ENCODE data around the gene SLC22A17.

Gene SLC22A17

DNA sequence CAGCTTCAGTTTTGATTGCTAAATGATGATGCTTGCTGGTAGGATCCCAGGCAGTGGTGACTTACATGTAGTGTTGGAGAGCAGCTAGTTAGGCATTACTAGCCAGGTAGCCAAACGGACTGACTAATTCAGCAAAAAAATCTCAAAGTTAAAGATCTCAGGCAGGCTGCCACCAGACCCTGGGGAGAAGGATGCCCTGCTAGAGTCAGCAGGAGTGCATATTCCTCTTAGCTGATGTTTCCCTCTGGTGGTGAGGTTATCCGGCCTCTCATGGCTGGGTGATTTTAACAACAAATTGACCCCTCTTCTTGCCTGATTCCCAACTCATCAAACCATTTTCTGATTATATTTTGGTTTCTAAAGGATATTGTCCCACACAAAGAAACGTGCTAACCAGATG, 9.5 kb upstream of the SLC22A17 start:
- no peak overlapping the region for H3K4me3 ChIP-seq (ENCODE audit: low read depth in 1 of 5, low read length in 5 of 5)
- peaks cover 0 to 25% (median 12%) of the 10 kb centered on the region in 5 donors for H3K36me3 ChIP-seq (ENCODE audit: control insufficient read depth in 5 of 5, insufficient read depth in 5 of 5, low read length in 5 of 5)
- peak overlapping the region in 1 of 5 donors; percentile 0 for H3K9ac ChIP-seq (ENCODE audit: low read length in 5 of 5)
- peaks cover 0 to 44% (median 33%) of the 10 kb centered on the region in 5 donors for H3K4me1 ChIP-seq (ENCODE audit: control insufficient read depth in 5 of 5, insufficient read depth in 5 of 5, low read length in 5 of 5)
- no peak overlapping the region for H3K27ac ChIP-seq (ENCODE audit: low read depth, low read length)
- H3K27me3 ChIP-seq (ENCODE audit: control insufficient read depth in 5 of 5, insufficient read depth in 4 of 5, low read length in 5 of 5) = peaks cover 0 to 6% (median 4%) of the 10 kb centered on the region in 5 donors
- no peaks in the 10 kb centered on the region for H3K9me3 ChIP-seq (ENCODE audit: control insufficient read depth in 5 of 5, low read length in 5 of 5)

DNA sequence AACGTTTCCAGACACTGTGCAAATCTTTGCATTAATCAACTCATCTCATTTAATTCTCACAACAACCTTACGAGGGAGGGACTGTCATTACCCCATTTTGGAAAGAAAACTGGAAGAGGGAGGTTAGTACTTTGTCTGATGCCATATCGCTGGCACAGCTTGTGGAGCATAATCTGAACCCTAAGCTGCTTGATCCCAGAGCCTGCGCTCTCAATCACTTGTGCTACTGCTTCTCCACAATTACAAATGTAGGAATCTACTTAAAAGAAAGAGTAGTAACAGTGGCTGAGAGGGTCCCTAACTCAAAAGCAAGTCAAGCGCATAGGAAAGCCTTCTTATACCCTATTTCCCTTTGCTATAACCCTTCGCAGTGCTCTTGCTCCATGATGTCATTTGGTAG, 9.1 kb upstream of the SLC22A17 start:
- Histone ChIP-seq H3K4me3 (ENCODE audit: low read depth in 1 of 5, low read length in 5 of 5) (no peak overlapping the region), H3K27ac (ENCODE audit: low read depth, low read length) (no peak overlapping the region), H3K27me3 (ENCODE audit: control insufficient read depth in 5 of 5, insufficient read depth in 4 of 5, low read length in 5 of 5) (peaks cover 0 to 5% (median 3%) of the 10 kb centered on the region in 5 donors), H3K36me3 (ENCODE audit: control insufficient read depth in 5 of 5, insufficient read depth in 5 of 5, low read length in 5 of 5) (peaks cover 0 to 28% (median 14%) of the 10 kb centered on the region in 5 donors), H3K4me1 (ENCODE audit: control insufficient read depth in 5 of 5, insufficient read depth in 5 of 5, low read length in 5 of 5) (peaks cover 0 to 43% (median 32%) of the 10 kb centered on the region in 5 donors), H3K9me3 (ENCODE audit: control insufficient read depth in 5 of 5, low read length in 5 of 5) (no peaks in the 10 kb centered on the region), H3K9ac (ENCODE audit: low read length in 5 of 5) (peak overlapping the region in 1 of 5 donors; percentile 0)

DNA sequence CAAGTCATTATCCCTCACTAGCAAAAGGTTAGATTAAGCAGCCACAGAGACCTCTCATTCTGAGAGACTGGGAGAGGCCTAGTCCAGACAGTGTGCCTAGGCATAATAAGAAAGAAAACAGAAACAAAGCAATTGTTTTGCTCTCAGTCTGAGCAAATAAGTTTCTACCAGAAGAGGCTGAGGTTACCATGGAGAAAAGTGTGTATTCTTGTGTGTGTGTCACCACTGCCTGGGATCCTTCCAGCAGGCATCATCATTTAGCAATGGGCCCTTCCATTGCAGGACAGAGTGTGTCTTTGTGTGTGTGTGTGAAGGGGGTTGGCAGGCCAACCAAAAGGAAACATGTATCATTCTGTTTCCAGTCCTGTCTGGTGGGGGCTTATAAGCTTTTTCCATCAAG, 8.6 kb upstream of the SLC22A17 start:
- H3K9me3 ChIP-seq (ENCODE audit: control insufficient read depth in 5 of 5, low read length in 5 of 5) = no peaks in the 10 kb centered on the region
- H3K36me3 ChIP-seq (ENCODE audit: control insufficient read depth in 5 of 5, insufficient read depth in 5 of 5, low read length in 5 of 5) = peaks cover 0 to 30% (median 14%) of the 10 kb centered on the region in 5 donors
- peaks cover 0 to 39% (median 29%) of the 10 kb centered on the region in 5 donors for H3K4me1 ChIP-seq (ENCODE audit: control insufficient read depth in 5 of 5, insufficient read depth in 5 of 5, low read length in 5 of 5)
- peaks cover 0 to 5% (median 0%) of the 10 kb centered on the region in 5 donors for H3K27me3 ChIP-seq (ENCODE audit: control insufficient read depth in 5 of 5, insufficient read depth in 4 of 5, low read length in 5 of 5)
- no peak overlapping the region for H3K4me3 ChIP-seq (ENCODE audit: low read depth in 1 of 5, low read length in 5 of 5)
- H3K27ac ChIP-seq (ENCODE audit: low read depth, low read length) = no peak overlapping the region
- H3K9ac ChIP-seq (ENCODE audit: low read length in 5 of 5) = peak overlapping the region in 1 of 5 donors; percentile 0

DNA sequence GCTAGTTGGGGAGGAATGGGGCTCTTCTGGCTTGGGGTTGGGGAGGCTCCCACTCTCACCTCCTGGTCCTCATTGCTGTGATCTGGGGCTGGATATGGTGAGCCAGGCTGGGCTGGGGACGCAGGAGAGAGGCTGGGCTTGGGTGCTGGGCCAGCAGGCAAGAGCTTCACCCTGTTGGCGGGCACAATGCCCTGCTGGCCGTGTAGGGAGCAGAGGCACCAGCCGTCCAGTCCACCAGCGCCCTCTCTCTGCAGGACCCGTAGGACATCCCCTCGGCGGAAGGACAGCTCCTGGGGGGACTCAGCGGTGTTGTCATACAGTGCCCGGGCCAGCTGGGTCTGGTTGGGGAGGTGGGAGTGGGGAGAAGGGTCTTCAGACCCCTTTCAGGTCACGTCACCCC, 7.8 kb upstream of the SLC22A17 start:
- Histone ChIP-seq H3K27ac (ENCODE audit: low read depth, low read length) (no peak overlapping the region), H3K4me3 (ENCODE audit: low read depth in 1 of 5, low read length in 5 of 5) (no peak overlapping the region), H3K9ac (ENCODE audit: low read length in 5 of 5) (no peak overlapping the region), H3K4me1 (ENCODE audit: control insufficient read depth in 5 of 5, insufficient read depth in 5 of 5, low read length in 5 of 5) (peaks cover 0 to 34% (median 24%) of the 10 kb centered on the region in 5 donors), H3K27me3 (ENCODE audit: control insufficient read depth in 5 of 5, insufficient read depth in 4 of 5, low read length in 5 of 5) (peaks cover 0 to 5% (median 0%) of the 10 kb centered on the region in 5 donors), H3K9me3 (ENCODE audit: control insufficient read depth in 5 of 5, low read length in 5 of 5) (no peaks in the 10 kb centered on the region), H3K36me3 (ENCODE audit: control insufficient read depth in 5 of 5, insufficient read depth in 5 of 5, low read length in 5 of 5) (peaks cover 0 to 30% (median 14%) of the 10 kb centered on the region in 5 donors)

DNA sequence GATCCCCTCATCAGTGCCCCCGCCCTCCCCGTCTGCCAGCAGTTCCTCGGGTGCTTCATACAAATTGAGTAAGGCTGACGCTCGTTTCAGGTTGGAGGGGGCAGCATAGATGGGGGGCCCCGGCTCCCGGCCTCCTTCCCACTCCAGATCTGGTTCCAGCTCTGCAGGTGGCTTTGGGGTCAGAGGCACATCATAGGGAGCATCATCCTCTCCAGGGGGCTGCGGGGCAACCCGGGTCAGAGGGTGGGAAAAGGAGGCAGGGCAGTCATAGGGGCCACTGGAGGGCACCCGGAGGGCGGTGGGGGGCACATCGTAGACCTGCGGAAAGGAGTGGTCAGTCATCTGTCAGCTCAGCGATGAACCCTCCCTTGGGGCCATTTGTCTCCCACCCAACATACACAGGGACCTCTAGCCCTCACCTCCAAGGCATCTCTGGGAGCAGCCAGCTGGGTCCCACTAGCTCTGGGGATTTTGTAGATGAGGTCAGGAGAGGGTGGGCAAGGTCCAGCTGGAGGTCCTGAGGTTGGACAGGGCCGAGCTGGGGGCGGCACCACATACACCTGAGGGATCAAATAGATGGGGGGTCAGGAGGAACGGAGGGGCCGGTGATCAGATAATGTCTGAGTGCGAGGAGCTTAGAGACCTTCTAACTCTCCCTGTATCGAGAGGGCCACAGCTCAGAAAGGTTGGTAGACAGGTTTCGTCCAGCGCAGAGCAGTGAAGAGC, 7.2 kb upstream of the SLC22A17 start:
- Histone ChIP-seq H3K4me3 (ENCODE audit: low read depth in 1 of 5, low read length in 5 of 5) (no peak overlapping the region), H3K27me3 (ENCODE audit: control insufficient read depth in 5 of 5, insufficient read depth in 4 of 5, low read length in 5 of 5) (peaks cover 0 to 5% (median 0%) of the 10 kb centered on the region in 5 donors), H3K9ac (ENCODE audit: low read length in 5 of 5) (no peak overlapping the region), H3K4me1 (ENCODE audit: control insufficient read depth in 5 of 5, insufficient read depth in 5 of 5, low read length in 5 of 5) (peaks cover 0 to 31% (median 24%) of the 10 kb centered on the region in 5 donors), H3K27ac (ENCODE audit: low read depth, low read length) (no peak overlapping the region), H3K36me3 (ENCODE audit: control insufficient read depth in 5 of 5, insufficient read depth in 5 of 5, low read length in 5 of 5) (peaks cover 0 to 30% (median 14%) of the 10 kb centered on the region in 5 donors), H3K9me3 (ENCODE audit: control insufficient read depth in 5 of 5, low read length in 5 of 5) (no peaks in the 10 kb centered on the region)

DNA sequence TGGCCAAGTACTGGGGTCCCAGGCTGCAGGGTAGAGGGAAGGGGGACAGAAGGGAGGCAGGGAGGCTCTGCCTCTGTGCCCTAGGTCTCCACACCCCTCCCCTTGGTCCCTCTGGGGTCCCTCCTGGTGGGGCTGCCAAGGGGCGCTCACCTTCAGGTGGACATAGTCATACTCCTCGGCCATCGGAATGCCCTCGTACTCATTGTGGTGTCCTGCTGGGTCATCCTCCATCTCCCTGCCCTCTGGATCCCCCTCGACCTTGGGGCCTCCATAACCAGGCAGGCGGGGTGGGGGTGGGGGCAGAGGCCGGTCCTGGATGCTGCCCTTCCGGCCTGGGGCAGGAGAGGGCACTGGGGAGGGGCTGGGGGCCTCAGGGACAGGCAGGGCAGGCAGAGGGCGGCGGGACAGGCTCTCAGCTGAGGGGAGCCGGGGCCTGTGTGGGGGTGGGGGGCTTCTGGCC, 6.5 kb upstream of the SLC22A17 start:
- no peaks in the 10 kb centered on the region for H3K9me3 ChIP-seq (ENCODE audit: control insufficient read depth in 5 of 5, low read length in 5 of 5)
- peaks cover 0 to 2% (median under 1%) of the 10 kb centered on the region in 5 donors for H3K27me3 ChIP-seq (ENCODE audit: control insufficient read depth in 5 of 5, insufficient read depth in 4 of 5, low read length in 5 of 5)
- no peak overlapping the region for H3K4me3 ChIP-seq (ENCODE audit: low read depth in 1 of 5, low read length in 5 of 5)
- peak overlapping the region in 1 of 5 donors; percentile 48 for H3K9ac ChIP-seq (ENCODE audit: low read length in 5 of 5)
- H3K4me1 ChIP-seq (ENCODE audit: control insufficient read depth in 5 of 5, insufficient read depth in 5 of 5, low read length in 5 of 5) = peaks cover 0 to 24% (median 18%) of the 10 kb centered on the region in 5 donors
- H3K36me3 ChIP-seq (ENCODE audit: control insufficient read depth in 5 of 5, insufficient read depth in 5 of 5, low read length in 5 of 5) = peaks cover 0 to 30% (median 14%) of the 10 kb centered on the region in 5 donors
- no peak overlapping the region for H3K27ac ChIP-seq (ENCODE audit: low read depth, low read length)

DNA sequence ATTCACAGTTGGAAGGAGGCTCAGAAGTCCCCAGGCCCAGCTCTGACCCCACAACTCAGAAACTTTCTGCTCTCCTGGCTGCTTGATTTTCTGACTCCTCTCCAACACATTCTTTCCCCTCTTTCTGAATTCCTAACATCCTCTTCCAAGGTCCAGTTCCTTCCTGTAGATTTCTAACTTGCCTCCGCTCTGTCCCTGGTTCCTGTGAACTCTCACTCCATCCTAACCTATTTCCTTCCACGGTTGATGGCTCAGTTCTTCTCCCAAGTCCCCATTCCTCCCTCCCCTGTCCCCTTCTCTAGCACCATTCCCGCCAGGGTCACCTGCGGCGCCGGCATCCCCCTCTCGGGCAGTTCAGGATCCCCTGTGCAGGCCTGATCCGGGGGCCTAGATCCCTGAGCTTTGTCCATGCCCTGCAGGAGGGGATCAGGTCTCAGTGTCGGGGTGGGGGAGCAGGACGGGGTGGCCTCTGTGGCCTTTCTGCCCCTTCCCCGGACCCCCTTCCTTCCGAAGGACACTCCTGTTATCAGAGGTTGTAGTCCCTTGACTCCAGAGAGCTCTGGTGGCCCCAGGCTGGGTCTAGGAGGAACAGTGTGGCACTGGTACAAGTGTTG, 6.0 kb upstream of the SLC22A17 start:
- H3K27me3 ChIP-seq (ENCODE audit: control insufficient read depth in 5 of 5, insufficient read depth in 4 of 5, low read length in 5 of 5) = peaks cover 0 to 2% (median 0%) of the 10 kb centered on the region in 5 donors
- H3K4me3 ChIP-seq (ENCODE audit: low read depth in 1 of 5, low read length in 5 of 5) = no peak overlapping the region
- no peaks in the 10 kb centered on the region for H3K9me3 ChIP-seq (ENCODE audit: control insufficient read depth in 5 of 5, low read length in 5 of 5)
- H3K36me3 ChIP-seq (ENCODE audit: control insufficient read depth in 5 of 5, insufficient read depth in 5 of 5, low read length in 5 of 5) = peaks cover 0 to 30% (median 14%) of the 10 kb centered on the region in 5 donors
- peak overlapping the region in 1 of 5 donors; percentile 48 for H3K9ac ChIP-seq (ENCODE audit: low read length in 5 of 5)
- no peak overlapping the region for H3K27ac ChIP-seq (ENCODE audit: low read depth, low read length)
- H3K4me1 ChIP-seq (ENCODE audit: control insufficient read depth in 5 of 5, insufficient read depth in 5 of 5, low read length in 5 of 5) = peaks cover 0 to 19% (median 13%) of the 10 kb centered on the region in 5 donors

DNA sequence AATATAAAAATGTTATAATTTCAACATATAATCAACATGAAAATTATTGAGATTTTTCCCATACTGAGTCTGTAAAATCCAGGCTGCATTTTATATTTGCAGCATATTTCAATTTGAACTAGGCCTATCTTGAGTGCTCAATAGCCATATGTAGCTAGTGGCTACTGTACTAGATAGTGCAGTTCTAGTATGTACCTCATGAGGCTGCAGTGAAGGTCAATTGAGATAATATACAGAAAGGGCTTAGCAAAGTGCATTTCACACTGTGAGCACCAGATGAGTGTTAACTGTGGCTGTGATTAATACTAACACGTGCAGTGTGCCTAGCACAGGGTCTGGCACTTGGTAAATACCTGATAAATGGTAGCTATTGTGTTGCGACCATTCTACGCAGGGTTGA, 5.4 kb upstream of the SLC22A17 start:
- H3K4me3 ChIP-seq (ENCODE audit: low read depth in 1 of 5, low read length in 5 of 5) = no peak overlapping the region
- H3K4me1 ChIP-seq (ENCODE audit: control insufficient read depth in 5 of 5, insufficient read depth in 5 of 5, low read length in 5 of 5) = peaks cover 1 to 13% (median 11%) of the 10 kb centered on the region in 5 donors
- H3K27me3 ChIP-seq (ENCODE audit: control insufficient read depth in 5 of 5, insufficient read depth in 4 of 5, low read length in 5 of 5) = peaks cover 0 to 2% (median 0%) of the 10 kb centered on the region in 5 donors
- H3K27ac ChIP-seq (ENCODE audit: low read depth, low read length) = no peak overlapping the region
- no peaks in the 10 kb centered on the region for H3K9me3 ChIP-seq (ENCODE audit: control insufficient read depth in 5 of 5, low read length in 5 of 5)
- H3K36me3 ChIP-seq (ENCODE audit: control insufficient read depth in 5 of 5, insufficient read depth in 5 of 5, low read length in 5 of 5) = peaks cover 0 to 30% (median 14%) of the 10 kb centered on the region in 5 donors
- no peak overlapping the region for H3K9ac ChIP-seq (ENCODE audit: low read length in 5 of 5)

DNA sequence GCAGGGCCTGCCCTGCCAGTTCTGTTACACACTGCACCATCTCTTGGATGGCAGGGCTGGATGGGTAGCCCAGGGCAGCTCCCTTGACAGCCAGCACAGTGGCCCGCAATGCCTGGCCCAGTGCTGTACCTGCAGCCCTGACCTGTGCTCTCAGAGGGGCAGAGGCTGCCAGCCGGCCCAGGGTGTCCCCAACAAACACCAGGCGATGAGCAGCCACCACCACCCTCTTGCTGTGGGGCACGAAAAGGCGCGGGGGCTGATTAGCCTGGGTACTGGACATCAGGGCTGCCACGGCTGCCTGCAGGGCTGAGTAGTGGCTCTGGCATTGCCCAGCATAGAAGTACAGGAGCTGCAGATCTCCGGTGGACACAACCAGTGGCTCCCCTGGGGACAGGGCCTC, 4.6 kb upstream of the SLC22A17 start:
- Histone ChIP-seq H3K27me3 (ENCODE audit: control insufficient read depth in 5 of 5, insufficient read depth in 4 of 5, low read length in 5 of 5) (peaks cover 0 to 4% (median 0%) of the 10 kb centered on the region in 5 donors), H3K9me3 (ENCODE audit: control insufficient read depth in 5 of 5, low read length in 5 of 5) (no peaks in the 10 kb centered on the region), H3K36me3 (ENCODE audit: control insufficient read depth in 5 of 5, insufficient read depth in 5 of 5, low read length in 5 of 5) (peaks cover 0 to 30% (median 14%) of the 10 kb centered on the region in 5 donors), H3K4me3 (ENCODE audit: low read depth in 1 of 5, low read length in 5 of 5) (no peak overlapping the region), H3K27ac (ENCODE audit: low read depth, low read length) (no peak overlapping the region), H3K9ac (ENCODE audit: low read length in 5 of 5) (no peak overlapping the region), H3K4me1 (ENCODE audit: control insufficient read depth in 5 of 5, insufficient read depth in 5 of 5, low read length in 5 of 5) (peaks cover 2 to 19% (median 16%) of the 10 kb centered on the region in 5 donors)

DNA sequence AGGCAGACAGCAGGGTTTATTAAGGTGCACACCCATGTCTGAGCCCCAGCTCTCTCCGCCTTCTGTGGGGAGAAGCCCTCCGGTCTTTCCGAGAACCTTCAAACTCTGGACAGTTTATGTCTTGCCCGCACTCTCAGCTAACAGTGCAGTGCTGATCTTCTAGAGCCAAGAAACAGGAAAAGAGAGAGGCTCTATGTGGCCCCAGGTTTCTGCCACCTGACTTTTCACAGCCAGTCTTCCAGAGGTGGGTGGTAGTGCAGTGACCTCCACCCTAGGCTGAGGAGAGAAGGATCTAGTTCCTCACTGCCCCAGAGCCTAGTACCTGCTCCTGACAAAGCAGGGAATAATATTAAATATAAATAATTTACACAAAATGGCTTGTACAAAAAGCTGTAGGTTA, 4.0 kb upstream of the SLC22A17 start:
- Histone ChIP-seq H3K4me3 (ENCODE audit: low read depth in 1 of 5, low read length in 5 of 5) (no peak overlapping the region), H3K4me1 (ENCODE audit: control insufficient read depth in 5 of 5, insufficient read depth in 5 of 5, low read length in 5 of 5) (peaks cover 2 to 20% (median 16%) of the 10 kb centered on the region in 5 donors), H3K27ac (ENCODE audit: low read depth, low read length) (no peak overlapping the region), H3K36me3 (ENCODE audit: control insufficient read depth in 5 of 5, insufficient read depth in 5 of 5, low read length in 5 of 5) (peaks cover 0 to 30% (median 14%) of the 10 kb centered on the region in 5 donors), H3K9ac (ENCODE audit: low read length in 5 of 5) (no peak overlapping the region), H3K9me3 (ENCODE audit: control insufficient read depth in 5 of 5, low read length in 5 of 5) (no peaks in the 10 kb centered on the region), H3K27me3 (ENCODE audit: control insufficient read depth in 5 of 5, insufficient read depth in 4 of 5, low read length in 5 of 5) (peaks cover 0 to 10% (median 4%) of the 10 kb centered on the region in 5 donors)
